Testis (tissue), 3 donors: ENCODE measurements around the gene DHX8. TPM values are rescaled to one million over a fixed set of nuclear protein-coding genes. Genes with fewer than 3 reads are reported as not detected.
"Not testable (repeated sequence)": the region's sequence is repeated elsewhere in the genome, so short reads cannot be mapped to it uniquely, and the experiment has no call there.

Experiments used
- DNase-seq: peaks from one replicate; pipeline ENCODE4 v3.0.0-alpha.2; 2019
- H3K27ac ChIP-seq, 2 donors: fragments of 200-600 bp; sonication (generic); one replicate each; pipeline ENCODE4 v1.5.1; 2019
- H3K27me3 ChIP-seq: fragments of 200-600 bp; sonication (generic); one replicate; pipeline ENCODE4 v1.5.1; 2019
- H3K36me3 ChIP-seq: fragments of 200-600 bp; sonication (generic); one replicate; pipeline ENCODE4 v1.5.1; 2017; ENCODE audit warnings: low read depth; ENCODE audit errors: missing control alignments
- H3K4me1 ChIP-seq: fragments of 200-600 bp; sonication (generic); one replicate; pipeline ENCODE4 v1.5.1; 2019
- H3K4me3 ChIP-seq, 2 donors: fragments of 200-600 bp; sonication (generic); one replicate each; pipeline ENCODE4 v1.5.1; 2017 to 2019
- H3K9me3 ChIP-seq: fragments of 200-600 bp; sonication (generic); one replicate; pipeline ENCODE4 v1.5.1; 2017
- POLR2A ChIP-seq: fragments of 450-650 bp; IDR thresholded peaks from one replicate; pipeline ENCODE4 v1.6.1; 2017; ENCODE audit warnings: antibody characterized with exemption, mild to moderate bottlenecking, moderate library complexity
- WGBS, 2 donors: methylation state at CpG; one replicate each; pipeline ENCODE4 v1.1.5; 2018; 5-methylcytosine and 5-hydroxymethylcytosine counted together
- intact Hi-C: fragments of 100-400 bp; cut with DNase I; formaldehyde crosslinking; loops from one replicate; pipeline ENCODE4 v1.15.1; 2023; ENCODE audit warnings: low total_unique reads
- polyA plus RNA-seq: library from polyadenylated mRNA; stranded (reverse); fragments of 350-450 nt; fragmentation: Illumina TruSeq; extraction: RNeasy Lipid Tissue Mini Kit (QIAGEN cat#74804); gene quantifications from one replicate; pipeline ENCODE4 v1.2.3, GENCODE V29; 2014; ENCODE audit warnings: low read depth, low replicate concordance; ENCODE audit not compliant: insufficient read depth
- total RNA-seq, 2 donors: library from RNA; depleted of rRNA; stranded (reverse); fragments of >200 nt; gene quantifications; one replicate each; pipeline ENCODE4 v1.2.3, GENCODE V29; 2016
- TF ChIP-seq, protein P1 (sequence below), 3 experiments: fragments of 450-650 bp in 2 of 3; fragments of 200-600 bp in 1 of 3; sonication (generic) in 1 of 3; IDR thresholded peaks; one replicate each; pipeline ENCODE4 v1.5.1; 2016 to 2019; ENCODE audit warnings: antibody characterized with exemption in 3 of 3, mild to moderate bottlenecking in 2 of 3, moderate library complexity in 1 of 3

The DHX8 gene
- total and polyA plus RNA-seq, 3 donors from 2014 or later: 63.4 to 74.3 (median 68.0) TPM

DNA sequence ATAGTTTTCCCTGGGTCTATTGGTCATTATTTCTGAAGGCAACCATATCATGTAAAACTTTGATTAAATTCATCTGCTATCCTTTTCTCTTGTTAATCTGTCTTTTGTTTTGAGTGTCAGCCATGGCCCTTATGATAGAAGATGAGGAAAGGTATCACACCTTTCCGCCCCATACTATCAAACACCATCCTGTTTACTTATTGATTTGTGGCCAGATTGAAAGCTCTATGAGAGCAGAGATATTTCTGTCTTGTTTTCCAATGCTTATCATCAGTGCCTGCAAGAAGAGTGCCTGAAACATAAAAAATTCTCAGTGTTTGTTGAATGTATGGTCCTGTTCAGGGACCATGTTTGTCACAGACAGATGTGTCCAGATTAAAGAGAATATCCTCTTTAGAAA lies 22.6 kb upstream of the DHX8 start:
- intact Hi-C loops: no loop called here
- 95 to 97% methylated on average over 1 of the region's 1 CpG for WGBS, 2 donors
- TF ChIP-seq, protein P1, sequence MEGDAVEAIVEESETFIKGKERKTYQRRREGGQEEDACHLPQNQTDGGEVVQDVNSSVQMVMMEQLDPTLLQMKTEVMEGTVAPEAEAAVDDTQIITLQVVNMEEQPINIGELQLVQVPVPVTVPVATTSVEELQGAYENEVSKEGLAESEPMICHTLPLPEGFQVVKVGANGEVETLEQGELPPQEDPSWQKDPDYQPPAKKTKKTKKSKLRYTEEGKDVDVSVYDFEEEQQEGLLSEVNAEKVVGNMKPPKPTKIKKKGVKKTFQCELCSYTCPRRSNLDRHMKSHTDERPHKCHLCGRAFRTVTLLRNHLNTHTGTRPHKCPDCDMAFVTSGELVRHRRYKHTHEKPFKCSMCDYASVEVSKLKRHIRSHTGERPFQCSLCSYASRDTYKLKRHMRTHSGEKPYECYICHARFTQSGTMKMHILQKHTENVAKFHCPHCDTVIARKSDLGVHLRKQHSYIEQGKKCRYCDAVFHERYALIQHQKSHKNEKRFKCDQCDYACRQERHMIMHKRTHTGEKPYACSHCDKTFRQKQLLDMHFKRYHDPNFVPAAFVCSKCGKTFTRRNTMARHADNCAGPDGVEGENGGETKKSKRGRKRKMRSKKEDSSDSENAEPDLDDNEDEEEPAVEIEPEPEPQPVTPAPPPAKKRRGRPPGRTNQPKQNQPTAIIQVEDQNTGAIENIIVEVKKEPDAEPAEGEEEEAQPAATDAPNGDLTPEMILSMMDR (IDR thresholded peaks at IDR 0.05): no peak
- TF ChIP-seq POLR2A: no peak
- no peak overlapping the region for H3K4me3 ChIP-seq
- H3K9me3 ChIP-seq: no peaks in the 10 kb centered on the region
- no peak for DNase-seq
- H3K27me3 ChIP-seq: no peaks in the 10 kb centered on the region
- no peaks in the 10 kb centered on the region for H3K36me3 ChIP-seq
- H3K27ac ChIP-seq: no peak overlapping the region
- peaks cover 10% of the 10 kb centered on the region for H3K4me1 ChIP-seq

DNA sequence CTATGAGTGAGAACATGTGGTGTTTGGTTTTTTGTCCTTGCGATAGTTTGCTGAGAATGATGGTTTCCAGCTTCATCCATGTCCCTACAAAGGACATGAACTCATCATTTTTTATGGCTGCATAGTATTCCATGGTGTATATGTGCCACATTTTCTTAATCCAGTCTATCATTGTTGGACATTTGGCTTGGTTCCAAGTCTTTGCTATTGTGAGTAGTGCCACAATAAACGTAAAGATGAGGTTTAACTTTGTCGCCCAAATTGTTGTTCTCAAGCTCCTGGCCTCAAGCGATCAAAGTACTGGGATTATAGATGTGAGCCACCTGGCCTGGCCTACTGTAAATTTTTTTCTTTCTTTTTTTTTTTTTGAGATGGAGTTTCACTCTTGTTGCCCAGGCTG lies 21.2 kb upstream of the DHX8 start:
- WGBS, 2 donors: 94 to 96% methylated on average over 3 of the region's 4 CpGs
- H3K4me1 ChIP-seq, H3K27me3 ChIP-seq, H3K9me3 ChIP-seq, H3K4me3 ChIP-seq, DNase-seq, H3K27ac ChIP-seq, H3K36me3 ChIP-seq, intact Hi-C loops: not testable (repeated sequence)

DNA sequence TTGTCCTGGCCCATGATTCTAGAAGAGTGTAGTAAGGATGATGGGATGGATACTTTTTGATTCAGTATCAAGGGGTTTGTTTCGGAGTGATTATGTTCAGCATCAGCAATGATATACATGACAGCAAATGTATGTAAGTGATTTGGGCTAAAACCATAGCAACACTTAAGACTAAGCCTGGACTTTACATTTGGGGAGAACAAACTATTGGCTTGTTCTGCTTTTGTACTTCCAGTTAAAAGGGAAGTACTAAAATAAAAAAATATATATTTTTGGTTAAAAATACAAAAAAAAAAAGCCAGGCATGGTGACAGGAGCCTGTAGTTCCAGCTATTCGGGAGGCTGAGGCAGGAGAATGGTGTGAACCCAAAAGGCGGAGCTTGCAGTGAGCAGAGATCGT lies 20.5 kb upstream of the DHX8 start:
- no peak overlapping the region for H3K4me3 ChIP-seq
- H3K27ac ChIP-seq: no peak overlapping the region
- no peak for DNase-seq
- no peaks in the 10 kb centered on the region for H3K4me1 ChIP-seq
- no peaks in the 10 kb centered on the region for H3K9me3 ChIP-seq
- TF ChIP-seq, protein P1 (IDR thresholded peaks at IDR 0.05): no peak
- no peak for TF ChIP-seq POLR2A
- intact Hi-C loops: no loop called here
- H3K27me3 ChIP-seq: no peaks in the 10 kb centered on the region
- 91 to 94% methylated on average over 4 of the region's 4 CpGs for WGBS, 2 donors
- no peaks in the 10 kb centered on the region for H3K36me3 ChIP-seq

DNA sequence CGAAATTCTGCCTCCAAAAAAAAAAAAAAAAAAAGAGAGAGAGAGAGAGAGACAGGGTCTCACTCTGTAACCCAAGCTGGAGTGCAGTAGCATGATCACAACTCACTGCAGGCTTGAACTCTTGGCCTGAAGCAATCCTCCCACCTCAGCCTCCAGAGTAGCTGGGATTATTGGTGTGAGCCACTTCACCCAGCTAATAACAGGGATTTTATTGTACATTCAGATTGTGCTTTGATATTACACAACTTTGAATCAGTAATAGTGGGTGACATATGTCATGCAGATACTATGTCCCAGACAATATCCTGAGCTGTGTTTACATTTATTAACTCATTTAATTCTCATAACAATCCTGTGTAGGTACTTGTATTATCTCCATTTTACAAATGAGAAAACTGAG lies 19.7 kb upstream of the DHX8 start:
- Histone ChIP-seq H3K27ac (no peak overlapping the region), H3K36me3 (no peaks in the 10 kb centered on the region), H3K27me3 (no peaks in the 10 kb centered on the region), H3K4me1 (no peaks in the 10 kb centered on the region), H3K9me3 (no peaks in the 10 kb centered on the region), H3K4me3 (no peak overlapping the region)
- 86 to 90% methylated on average over 1 of the region's 1 CpG for WGBS, 2 donors
- intact Hi-C loops: no loop called here
- TF ChIP-seq, protein P1 (IDR thresholded peaks at IDR 0.05): no peak
- no peak for TF ChIP-seq POLR2A
- DNase-seq: no peak

DNA sequence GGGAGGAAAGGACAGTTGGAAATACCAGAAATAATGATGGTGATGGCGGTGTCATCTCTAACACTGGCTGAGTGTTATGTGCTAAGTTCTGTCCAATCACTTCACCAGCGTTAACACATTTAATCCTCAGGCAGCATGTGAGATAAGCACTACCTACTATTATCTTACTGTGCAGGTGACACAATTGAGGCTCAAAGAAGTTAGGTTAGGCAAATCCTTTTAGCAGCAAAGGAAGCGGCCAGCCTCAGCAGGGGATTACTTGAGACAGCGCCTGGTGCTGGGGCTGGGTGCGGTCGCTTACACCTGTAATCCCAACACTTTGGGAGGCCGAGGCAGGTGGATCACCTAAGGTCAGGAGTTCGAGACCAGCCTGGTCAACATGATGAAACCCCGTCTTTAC lies 18.7 kb upstream of the DHX8 start:
- whole genome bisulfite sequencing, 2 donors: 86 to 90% methylated on average over 9 of the region's 9 CpGs
- Histone ChIP-seq H3K4me3 (no peak overlapping the region), H3K27me3 (no peaks in the 10 kb centered on the region), H3K36me3 (no peaks in the 10 kb centered on the region), H3K27ac (no peak overlapping the region), H3K9me3 (no peaks in the 10 kb centered on the region), H3K4me1 (no peaks in the 10 kb centered on the region)
- DNase-seq: no peak
- intact Hi-C loops: no loop called here
- TF ChIP-seq POLR2A: no peak
- TF ChIP-seq, protein P1 (IDR thresholded peaks at IDR 0.05): no peak
